Subcutaneous adipose tissue (tissue), 4 donors: ENCODE measurements around the gene ELAVL4. TPM values are rescaled to one million over a fixed set of nuclear protein-coding genes. Genes with fewer than 3 reads are reported as not detected.

Source experiments
- total RNA-seq, 4 donors: library from RNA; depleted of rRNA; stranded (reverse); fragments of >200 nt; gene quantifications; one replicate each; pipeline ENCODE4 v1.1.0, GENCODE V29; 2016
- TF ChIP-seq, protein P1 (sequence below): fragments of 450-650 bp; IDR thresholded peaks from one replicate; pipeline ENCODE4 v1.5.1; 2016; ENCODE audit warnings: low read depth, mild to moderate bottlenecking, control low read depth, antibody characterized with exemption, moderate library complexity

Gene ELAVL4
- total RNA-seq, 4 donors from 2014 or later = 0.34 to 0.38 TPM; not detected in 2

- TF ChIP-seq, protein P1, sequence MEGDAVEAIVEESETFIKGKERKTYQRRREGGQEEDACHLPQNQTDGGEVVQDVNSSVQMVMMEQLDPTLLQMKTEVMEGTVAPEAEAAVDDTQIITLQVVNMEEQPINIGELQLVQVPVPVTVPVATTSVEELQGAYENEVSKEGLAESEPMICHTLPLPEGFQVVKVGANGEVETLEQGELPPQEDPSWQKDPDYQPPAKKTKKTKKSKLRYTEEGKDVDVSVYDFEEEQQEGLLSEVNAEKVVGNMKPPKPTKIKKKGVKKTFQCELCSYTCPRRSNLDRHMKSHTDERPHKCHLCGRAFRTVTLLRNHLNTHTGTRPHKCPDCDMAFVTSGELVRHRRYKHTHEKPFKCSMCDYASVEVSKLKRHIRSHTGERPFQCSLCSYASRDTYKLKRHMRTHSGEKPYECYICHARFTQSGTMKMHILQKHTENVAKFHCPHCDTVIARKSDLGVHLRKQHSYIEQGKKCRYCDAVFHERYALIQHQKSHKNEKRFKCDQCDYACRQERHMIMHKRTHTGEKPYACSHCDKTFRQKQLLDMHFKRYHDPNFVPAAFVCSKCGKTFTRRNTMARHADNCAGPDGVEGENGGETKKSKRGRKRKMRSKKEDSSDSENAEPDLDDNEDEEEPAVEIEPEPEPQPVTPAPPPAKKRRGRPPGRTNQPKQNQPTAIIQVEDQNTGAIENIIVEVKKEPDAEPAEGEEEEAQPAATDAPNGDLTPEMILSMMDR = no peak
Measured at GRCh38 chr1:50158421-50158820, 49.7 kb downstream of the ELAVL4 start.

DNA sequence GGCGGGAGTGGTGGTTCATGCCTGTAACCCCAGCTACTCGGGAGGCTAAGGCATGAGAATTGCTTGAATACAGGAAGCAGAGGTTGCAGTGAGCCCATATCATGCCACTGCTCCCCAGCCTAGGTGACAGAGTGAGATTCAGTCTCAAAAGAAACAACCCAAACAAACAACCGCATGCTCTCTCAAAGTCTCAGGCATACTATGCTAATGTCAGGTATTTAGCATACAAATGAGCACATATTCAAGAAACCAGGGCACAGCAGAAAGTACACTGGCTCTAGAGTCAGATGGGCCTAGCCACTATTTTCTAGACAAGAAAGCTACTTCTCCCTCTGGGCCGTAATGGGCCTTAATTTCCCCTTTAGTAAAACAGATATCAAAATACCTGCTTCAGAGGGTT is 55.0 kb downstream of the ELAVL4 start:
- TF ChIP-seq, protein P1 = no peak

- TF ChIP-seq, protein P1 = no peak
Measured at GRCh38 chr1:50172299-50172698, 63.6 kb downstream of the ELAVL4 start.

DNA sequence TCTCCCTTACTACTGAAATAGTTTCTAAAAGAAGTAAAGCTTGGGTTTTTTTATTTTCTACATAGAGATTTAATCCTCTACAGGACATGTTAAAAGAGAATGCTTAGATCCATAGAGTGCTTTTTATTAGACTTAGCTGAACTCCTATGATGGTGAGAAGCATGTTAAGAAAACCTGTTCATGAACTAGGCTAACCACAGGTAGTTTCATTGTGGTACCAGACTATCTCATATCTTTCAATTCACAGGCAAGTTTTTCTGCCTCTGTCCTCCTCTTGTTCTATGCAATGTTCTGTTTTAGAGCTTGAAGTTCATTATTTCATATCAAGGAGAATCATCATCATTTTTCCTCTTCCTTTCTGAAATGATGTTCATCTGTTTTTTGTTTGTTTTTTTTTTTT is 65.4 kb downstream of the ELAVL4 start:
- TF ChIP-seq, protein P1 = no peak

- TF ChIP-seq, protein P1 = no peak
Measured at GRCh38 chr1:50175719-50176639, 67.3 kb downstream of the ELAVL4 start.

DNA sequence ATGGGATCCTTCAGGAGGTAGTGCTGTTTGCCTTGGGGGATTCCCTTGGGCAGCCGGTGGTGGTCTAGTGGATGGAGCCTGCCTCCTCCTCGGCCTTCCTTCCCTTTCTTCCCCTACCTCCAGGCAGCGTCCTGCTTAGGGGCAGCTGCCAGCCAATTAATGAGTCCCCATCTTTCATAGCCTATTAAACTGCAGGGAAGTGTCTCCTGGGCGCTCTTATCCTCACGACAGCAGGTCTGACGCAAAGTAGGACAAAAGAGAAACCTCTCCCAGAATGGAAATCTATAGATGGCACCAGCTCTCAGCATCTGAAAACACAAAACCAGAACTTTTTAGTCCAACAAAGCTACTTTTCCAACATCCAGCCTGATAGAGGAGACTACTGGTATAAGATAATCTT is 69.3 kb downstream of the ELAVL4 start:
- TF ChIP-seq, protein P1 = no peak

GRCh38 chr1:50179639-50180038 is 70.9 kb downstream of the ELAVL4 start:
- TF ChIP-seq, protein P1 = no peak
